Hepatic stellate cell (primary cell): Measurements from ENCODE around the gene CLPTM1L.
"Not testable (repeated sequence)": the region's sequence is repeated elsewhere in the genome, so short reads cannot be mapped to it uniquely, and the experiment has no call there.

ENCODE experiments used
- DNase-seq: peaks from one replicate; pipeline ENCODE4 v3.0.0; 2011; ENCODE audit warnings: low spot score

CLPTM1L gene

GRCh38 chr5:1326532-1326875 is 18.4 kb downstream of the CLPTM1L start:
- not testable (repeated sequence) for DNase-seq

- DNase-seq = no peak
Observed at GRCh38 chr5:1325870-1326531, 18.9 kb downstream of the CLPTM1L start.

- no peak for DNase-seq
Observed at GRCh38 chr5:1325191-1325741, 19.6 kb downstream of the CLPTM1L start.

- no peak for DNase-seq
Observed at GRCh38 chr5:1324719-1325190, 20.1 kb downstream of the CLPTM1L start.

- DNase-seq = no peak
Observed at GRCh38 chr5:1324301-1324700, 20.6 kb downstream of the CLPTM1L start.

- DNase-seq = no peak
Observed at GRCh38 chr5:1323803-1324173, 21.1 kb downstream of the CLPTM1L start.

GRCh38 chr5:1322955-1323802 is 21.7 kb downstream of the CLPTM1L start:
- no peak for DNase-seq

- DNase-seq = no peak
Observed at GRCh38 chr5:1322036-1322900, 22.6 kb downstream of the CLPTM1L start.

- DNase-seq = no peak
Observed at GRCh38 chr5:1321576-1321975, 23.3 kb downstream of the CLPTM1L start.

GRCh38 chr5:1320436-1321344 is 24.2 kb downstream of the CLPTM1L start:
- DNase-seq = no peak

- DNase-seq = no peak
Observed at GRCh38 chr5:1319436-1320256, 25.3 kb downstream of the CLPTM1L start.

- DNase-seq = no peak
Observed at GRCh38 chr5:1318659-1319251, 26.1 kb downstream of the CLPTM1L start.

GRCh38 chr5:1317921-1318565 is 26.9 kb downstream of the CLPTM1L start:
- no peak for DNase-seq

GRCh38 chr5:1316588-1317340 is 28.1 kb downstream of the CLPTM1L start:
- DNase-seq = no peak

- DNase-seq = no peak
Observed at GRCh38 chr5:1315709-1316587, 29.0 kb downstream of the CLPTM1L start.

- no peak for DNase-seq
Observed at GRCh38 chr5:1315018-1315708, 29.7 kb downstream of the CLPTM1L start.

GRCh38 chr5:1314564-1314982 is 30.3 kb downstream of the CLPTM1L start:
- no peak for DNase-seq
